H9 (cell line): ENCODE data around the gene PDS5B. TPM values are rescaled to one million over a fixed set of nuclear protein-coding genes. Genes with fewer than 3 reads are reported as not detected.

ENCODE experiments used
- DNase-seq: peaks from one replicate; pipeline ENCODE4 v3.0.0-alpha.2; 2017
- H2AFZ ChIP-seq: one replicate; pipeline ENCODE4 v1.6.1; 2013; ENCODE audit warnings: mild to moderate bottlenecking, low read length, control low read depth, moderate library complexity
- H2AK5ac ChIP-seq: 2 replicates; pipeline ENCODE4 v1.6.1; 2013; ENCODE audit warnings: low read length, control low read depth, mixed read lengths; ENCODE audit not compliant: insufficient read length
- H2BK120ac ChIP-seq: one replicate; pipeline ENCODE4 v1.6.1; 2013; ENCODE audit warnings: low read depth, mild to moderate bottlenecking, low read length, control low read depth, inconsistent platforms; ENCODE audit not compliant: poor library complexity, severe bottlenecking
- H2BK12ac ChIP-seq: 2 replicates; pipeline ENCODE4 v1.6.1; 2013; ENCODE audit warnings: low read length, control low read depth, mixed read lengths, low read depth; ENCODE audit not compliant: insufficient read length
- H2BK15ac ChIP-seq: 2 replicates; pipeline ENCODE4 v1.6.1; 2013; ENCODE audit warnings: low read depth, low read length, control low read depth
- H2BK20ac ChIP-seq: one replicate; pipeline ENCODE4 v1.6.1; 2013; ENCODE audit warnings: low read depth, mild to moderate bottlenecking, low read length, control low read depth, inconsistent platforms; ENCODE audit not compliant: poor library complexity, severe bottlenecking
- H2BK5ac ChIP-seq: 2 replicates; pipeline ENCODE4 v1.6.1; 2013; ENCODE audit warnings: low read length, control low read depth, mixed read lengths; ENCODE audit not compliant: insufficient read length
- H3K14ac ChIP-seq: 2 replicates; pipeline ENCODE4 v1.6.1; 2013; ENCODE audit warnings: low read length, control low read depth; ENCODE audit not compliant: insufficient read depth
- H3K18ac ChIP-seq: 2 replicates; pipeline ENCODE4 v1.6.1; 2013; ENCODE audit warnings: low read depth, mild to moderate bottlenecking, mixed read lengths, low read length, control low read depth; ENCODE audit not compliant: insufficient read length
- H3K23ac ChIP-seq: 2 replicates; pipeline ENCODE4 v1.6.1; 2013; ENCODE audit warnings: low read length, control low read depth, mixed read lengths, low read depth; ENCODE audit not compliant: insufficient read length
- H3K23me2 ChIP-seq: 2 replicates; pipeline ENCODE4 v1.6.1; 2013; ENCODE audit warnings: low read depth, mild to moderate bottlenecking, mixed read lengths, low read length, control low read depth; ENCODE audit not compliant: insufficient read length, poor library complexity, severe bottlenecking
- H3K27ac ChIP-seq: 2 replicates; pipeline ENCODE4 v1.5.1; 2013; ENCODE audit warnings: low read length, control low read depth, mixed read lengths, low read depth; ENCODE audit not compliant: insufficient read length
- H3K27me3 ChIP-seq: 2 replicates; pipeline ENCODE4 v1.6.1; 2013; ENCODE audit warnings: low read length, control low read depth, inconsistent platforms; ENCODE audit not compliant: insufficient read depth
- H3K4ac ChIP-seq: 2 replicates; pipeline ENCODE4 v1.6.1; 2013; ENCODE audit warnings: low read depth, mild to moderate bottlenecking, control low read depth, inconsistent platforms, low read length, moderate library complexity
- H3K4me1 ChIP-seq: 2 replicates; pipeline ENCODE4 v1.6.1; 2013; ENCODE audit warnings: low read length, control low read depth, inconsistent platforms; ENCODE audit not compliant: insufficient read depth
- H3K4me2 ChIP-seq: 2 replicates; pipeline ENCODE4 v1.6.1; 2013; ENCODE audit warnings: low read length, control low read depth, mixed read lengths; ENCODE audit not compliant: insufficient read length, insufficient read depth
- H3K56ac ChIP-seq: 2 replicates; pipeline ENCODE4 v1.6.1; 2013; ENCODE audit warnings: low read depth, mild to moderate bottlenecking, mixed read lengths, low read length, control low read depth; ENCODE audit not compliant: insufficient read length
- H3K79me1 ChIP-seq: 2 replicates; pipeline ENCODE4 v1.6.1; 2013; ENCODE audit warnings: low read depth, mild to moderate bottlenecking, moderate library complexity, low read length, control low read depth, inconsistent platforms; ENCODE audit not compliant: insufficient read depth, poor library complexity, severe bottlenecking
- H3K79me2 ChIP-seq: 2 replicates; pipeline ENCODE4 v1.6.1; 2013; ENCODE audit warnings: low read length, control low read depth, inconsistent platforms; ENCODE audit not compliant: insufficient read depth
- H3K9ac ChIP-seq: 2 replicates; pipeline ENCODE4 v1.6.1; 2013; ENCODE audit warnings: low read length, control low read depth, mixed read lengths; ENCODE audit not compliant: insufficient read length; ENCODE audit errors: extremely low read depth
- H3K9me3 ChIP-seq: one replicate; pipeline ENCODE4 v1.6.1; 2013; ENCODE audit warnings: low read depth, low read length, inconsistent platforms; ENCODE audit not compliant: control insufficient read depth
- H3T11ph ChIP-seq: one replicate; pipeline ENCODE4 v1.6.1; 2013; ENCODE audit warnings: mild to moderate bottlenecking, low read length, control low read depth, inconsistent platforms
- H4K20me1 ChIP-seq: one replicate; pipeline ENCODE4 v1.6.1; 2013; ENCODE audit not compliant: control insufficient read depth, insufficient read length, insufficient read depth
- H4K5ac ChIP-seq: 2 replicates; pipeline ENCODE4 v1.6.1; 2013; ENCODE audit warnings: low read depth, mild to moderate bottlenecking, mixed read lengths, low read length, control low read depth; ENCODE audit not compliant: insufficient read length
- H4K8ac ChIP-seq: replicated peaks from 2 replicates; pipeline ENCODE4 v1.6.1; 2013; ENCODE audit warnings: low read length, control low read depth, mixed read lengths, low read depth; ENCODE audit not compliant: insufficient read length
- H4K91ac ChIP-seq: 2 replicates; pipeline ENCODE4 v1.6.1; 2013; ENCODE audit warnings: low read depth, mild to moderate bottlenecking, moderate library complexity, mixed read lengths, low read length, control low read depth; ENCODE audit not compliant: insufficient read length
- H3K27ac Mint-ChIP-seq, 3 experiments: 2 replicates in 2 of 3; 3 replicates in 1 of 3; pipeline ENCODE4 v1.8.0; 2020 to 2021; ENCODE audit warnings: mixed read lengths in 3 of 3, mild to moderate bottlenecking in 1 of 3, moderate library complexity in 1 of 3
- H3K27me3 Mint-ChIP-seq: 2 replicates; pipeline ENCODE4 v1.8.0; 2021; ENCODE audit warnings: low read depth, mild to moderate bottlenecking, moderate library complexity, mixed read lengths
- H3K36me3 Mint-ChIP-seq, 3 experiments: 2 replicates in 2 of 3; 3 replicates in 1 of 3; pipeline ENCODE4 v1.8.0; 2020 to 2021; ENCODE audit warnings: low read depth in 3 of 3, mixed read lengths in 3 of 3; ENCODE audit not compliant: insufficient read depth in 1 of 3
- H3K4me1 Mint-ChIP-seq, 2 experiments: 2 replicates each; pipeline ENCODE4 v1.8.0; 2020; ENCODE audit warnings: mixed read lengths in 2 of 2
- H3K4me3 Mint-ChIP-seq, 2 experiments: 2 replicates in 1 of 2; 3 replicates in 1 of 2; pipeline ENCODE4 v1.8.0; 2020 to 2021; ENCODE audit warnings: mild to moderate bottlenecking in 2 of 2, mixed read lengths in 2 of 2, moderate library complexity in 1 of 2
- H3K9me3 Mint-ChIP-seq, 2 experiments: 2 replicates in 1 of 2; 3 replicates in 1 of 2; pipeline ENCODE4 v1.8.0; 2020; ENCODE audit warnings: mild to moderate bottlenecking in 2 of 2, mixed read lengths in 2 of 2, moderate library complexity in 1 of 2
- WGBS: extraction: QIAGEN DNeasy Blood & Tissue Kit; methylation state at CpG from one replicate; pipeline ENCODE4 v1.1.7; 2013; ENCODE audit warnings: missing lambda C conversion rate, low lambda C conversion rate, mixed read lengths; ENCODE audit not compliant: insufficient read length; ENCODE audit errors: extremely low coverage; 5-methylcytosine and 5-hydroxymethylcytosine counted together
- total RNA-seq: library from RNA; stranded (reverse); gene quantifications from 2 replicates; pipeline ENCODE4 v1.2.1, GENCODE V29; 2021
- TF ChIP-seq, protein P1 (sequence below): fragments of 200-600 bp; sonication (generic); conservative IDR thresholded peaks from 3 replicates; pipeline ENCODE4 v1.8.0; 2021; ENCODE audit warnings: antibody characterized with exemption, mild to moderate bottlenecking

The PDS5B gene
- total RNA-seq, 1 experiment from 2014 or later = 50.0 TPM

DNA sequence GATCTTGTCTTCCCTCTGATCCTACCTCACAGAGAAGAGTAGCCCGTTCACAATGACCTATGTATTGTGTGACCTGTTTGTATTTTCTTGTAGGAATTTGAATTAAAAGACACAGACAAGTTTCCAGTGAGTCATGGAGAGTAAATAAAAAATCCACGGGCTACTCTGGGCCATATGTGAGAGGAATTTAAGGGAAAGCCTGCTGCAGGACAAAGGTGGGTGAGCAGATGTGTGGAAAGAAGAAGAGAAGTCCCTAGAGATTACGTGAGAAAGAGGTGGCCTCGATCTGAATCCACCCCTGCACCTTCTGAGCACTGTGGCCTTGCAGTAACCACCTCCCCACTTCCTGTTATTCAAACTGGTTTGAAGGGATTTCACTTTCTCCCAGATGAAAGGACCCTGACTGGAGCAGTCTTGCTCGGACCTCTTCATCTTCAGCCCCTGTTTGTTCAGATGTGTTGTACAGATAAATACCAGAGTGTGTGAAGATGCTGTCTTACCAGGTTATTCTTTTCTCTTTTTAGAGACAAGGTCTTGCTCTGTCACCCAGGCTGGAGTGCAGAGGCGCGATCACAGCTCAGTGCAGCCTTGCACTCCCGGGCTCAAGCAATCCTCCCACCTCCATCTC is 205.4 kb downstream of the PDS5B start:
- H3T11ph ChIP-seq = no peak overlapping the region
- H3K23ac ChIP-seq = no peak overlapping the region
- Mint-ChIP-seq H3K27me3 (no peaks in the 10 kb centered on the region), H3K27ac (peak overlapping the region in 1 of 3 experiments; percentile 8; a peak in 2 of 7 replicates), H3K9me3 (no peaks in the 10 kb centered on the region), H3K4me1 (peaks cover 7% of the 10 kb centered on the region in 2 experiments), H3K4me3 (no peak overlapping the region), H3K36me3 (no peaks in the 10 kb centered on the region)
- no peak overlapping the region for H2AFZ ChIP-seq
- no peak overlapping the region for H2BK20ac ChIP-seq
- H3K56ac ChIP-seq = no peak overlapping the region
- no CpG with 5 or more reads among the region's 8 CpGs for WGBS
- no peak overlapping the region for H2BK12ac ChIP-seq
- H3K4me1 ChIP-seq = no peaks in the 10 kb centered on the region
- H3K23me2 ChIP-seq = no peaks in the 10 kb centered on the region
- no peak overlapping the region for H3K27ac ChIP-seq
- no peak overlapping the region for H2BK120ac ChIP-seq
- H3K27me3 ChIP-seq = no peaks in the 10 kb centered on the region
- no peak overlapping the region for H3K4me2 ChIP-seq
- no peak overlapping the region for H3K9ac ChIP-seq
- H4K5ac ChIP-seq = no peak overlapping the region
- no peak overlapping the region for H2BK5ac ChIP-seq
- no peak overlapping the region for H3K4ac ChIP-seq
- no peak overlapping the region for H3K14ac ChIP-seq
- no peaks in the 10 kb centered on the region for H3K9me3 ChIP-seq
- H4K8ac ChIP-seq = no peak overlapping the region
- no peak overlapping the region for H3K18ac ChIP-seq
- no peaks in the 10 kb centered on the region for H3K79me2 ChIP-seq
- TF ChIP-seq, protein P1, sequence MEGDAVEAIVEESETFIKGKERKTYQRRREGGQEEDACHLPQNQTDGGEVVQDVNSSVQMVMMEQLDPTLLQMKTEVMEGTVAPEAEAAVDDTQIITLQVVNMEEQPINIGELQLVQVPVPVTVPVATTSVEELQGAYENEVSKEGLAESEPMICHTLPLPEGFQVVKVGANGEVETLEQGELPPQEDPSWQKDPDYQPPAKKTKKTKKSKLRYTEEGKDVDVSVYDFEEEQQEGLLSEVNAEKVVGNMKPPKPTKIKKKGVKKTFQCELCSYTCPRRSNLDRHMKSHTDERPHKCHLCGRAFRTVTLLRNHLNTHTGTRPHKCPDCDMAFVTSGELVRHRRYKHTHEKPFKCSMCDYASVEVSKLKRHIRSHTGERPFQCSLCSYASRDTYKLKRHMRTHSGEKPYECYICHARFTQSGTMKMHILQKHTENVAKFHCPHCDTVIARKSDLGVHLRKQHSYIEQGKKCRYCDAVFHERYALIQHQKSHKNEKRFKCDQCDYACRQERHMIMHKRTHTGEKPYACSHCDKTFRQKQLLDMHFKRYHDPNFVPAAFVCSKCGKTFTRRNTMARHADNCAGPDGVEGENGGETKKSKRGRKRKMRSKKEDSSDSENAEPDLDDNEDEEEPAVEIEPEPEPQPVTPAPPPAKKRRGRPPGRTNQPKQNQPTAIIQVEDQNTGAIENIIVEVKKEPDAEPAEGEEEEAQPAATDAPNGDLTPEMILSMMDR = no peak
- no peaks in the 10 kb centered on the region for H4K20me1 ChIP-seq
- no peak for DNase-seq
- H4K91ac ChIP-seq = no peak overlapping the region
- H2AK5ac ChIP-seq = no peak overlapping the region
- no peak overlapping the region for H2BK15ac ChIP-seq
- no peaks in the 10 kb centered on the region for H3K79me1 ChIP-seq
